Natural killer cell treated with Interleukin-12 subunit alpha and Interleukin-12 subunit beta and Interleukin-15 and Interleukin-18, amount 100 ng/mL, for 72 hours (primary cell): ENCODE measurements around the gene BTG4. TPM values are rescaled to one million over a fixed set of nuclear protein-coding genes. Genes with fewer than 3 reads are reported as not detected.

Experiments
- ATAC-seq, 2 donors: fragments of 150-1000 bp; cut with Tn5 transposase in 1 of 2; sonication (Bioruptor Pico), chemical (Tn5 transposase) in 1 of 2; 2 replicates each; pipeline ENCODE4 v1.10.0; 2021
- DNase-seq: peaks from one replicate; pipeline ENCODE4 v3.0.0; 2022; ENCODE audit warnings: low spot score
- H3K27ac Mint-ChIP-seq, 2 donors: 1 replicate in 1 of 2; 2 replicates in 1 of 2; pipeline ENCODE4 v1.8.0; 2022; ENCODE audit warnings: mixed read lengths in 2 of 2, mild to moderate bottlenecking in 1 of 2, moderate library complexity in 1 of 2
- H3K27me3 Mint-ChIP-seq, 2 donors: 1 replicate in 1 of 2; 2 replicates in 1 of 2; pipeline ENCODE4 v1.8.0; 2022; ENCODE audit warnings: mixed read lengths in 2 of 2
- H3K36me3 Mint-ChIP-seq: one replicate; pipeline ENCODE4 v1.8.0; 2022; ENCODE audit warnings: mixed read lengths
- H3K4me1 Mint-ChIP-seq, 2 donors: 1 replicate in 1 of 2; 2 replicates in 1 of 2; pipeline ENCODE4 v1.8.0; 2022; ENCODE audit warnings: low read depth in 2 of 2, mixed read lengths in 2 of 2, mild to moderate bottlenecking in 1 of 2
- H3K4me3 Mint-ChIP-seq: one replicate; pipeline ENCODE4 v1.8.0; 2022; ENCODE audit warnings: mixed read lengths
- H3K9me3 Mint-ChIP-seq: 2 replicates; pipeline ENCODE4 v1.8.0; 2022; ENCODE audit warnings: mixed read lengths
- total RNA-seq, 2 donors: library from RNA; stranded (reverse); gene quantifications; one replicate each; pipeline ENCODE4 v1.2.3, GENCODE V29; 2022

BTG4 gene
- total RNA-seq, 2 donors from 2014 or later = not detected

DNA sequence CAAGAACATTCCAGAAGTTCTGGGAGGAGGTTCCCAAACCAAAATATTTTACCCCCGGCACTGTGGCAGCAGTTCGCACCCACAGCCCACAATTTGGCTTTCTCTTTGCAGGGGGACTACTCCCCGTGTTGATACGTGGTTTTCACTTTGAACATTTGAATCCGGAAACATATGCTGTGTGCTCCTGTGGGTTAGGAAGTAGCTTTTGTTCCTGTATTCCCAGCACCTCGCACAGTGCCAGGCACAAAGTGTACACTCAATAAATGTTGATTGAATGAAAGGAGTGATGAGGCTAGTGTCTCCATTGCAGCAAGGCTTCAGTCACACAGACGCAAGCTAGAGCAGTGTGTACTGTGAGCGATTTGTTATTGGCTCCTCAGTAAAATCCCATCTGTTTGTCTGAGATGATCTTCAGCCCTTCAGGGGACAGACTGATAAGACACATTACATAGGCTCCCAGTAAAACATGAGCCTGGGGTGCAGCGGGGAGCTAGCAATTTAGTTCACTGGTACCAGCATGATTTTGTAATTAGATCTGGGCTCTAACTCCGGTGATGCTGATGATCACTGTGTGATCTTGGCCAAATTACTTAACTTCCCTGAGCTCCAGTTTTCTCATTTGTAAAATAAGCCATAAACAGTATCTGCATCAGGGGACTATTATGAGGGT lies 30.6 kb upstream of the BTG4 start:
- Mint-ChIP-seq H3K36me3 (no peaks in the 10 kb centered on the region), H3K4me3 (peak overlapping the region; percentile 59), H3K27me3 (peaks cover 52 to 68% of the 10 kb centered on the region in 2 donors), H3K4me1 (peaks cover 22 to 24% of the 10 kb centered on the region in 2 donors), H3K27ac (no peak overlapping the region), H3K9me3 (no peaks in the 10 kb centered on the region)
- no peak for ATAC-seq
- DNase-seq = peak; percentile 63

GRCh38 chr11:111541254-111542061 lies 29.3 kb upstream of the BTG4 start:
- Mint-ChIP-seq H3K27me3 (peaks cover 51 to 72% of the 10 kb centered on the region in 2 donors), H3K9me3 (no peaks in the 10 kb centered on the region), H3K4me1 (peaks cover 22 to 24% of the 10 kb centered on the region in 2 donors), H3K4me3 (peak overlapping the region; percentile 74), H3K27ac (no peak overlapping the region), H3K36me3 (no peaks in the 10 kb centered on the region)
- no peak for DNase-seq
- ATAC-seq = peak in 1 of 2 donors; percentile 38

- ATAC-seq (no peak), DNase-seq (no peak)
- Mint-ChIP-seq H3K27ac (no peak overlapping the region), H3K27me3 (peaks cover 45 to 77% of the 10 kb centered on the region in 2 donors), H3K4me3 (peak overlapping the region; percentile 74), H3K4me1 (peaks cover 22 to 24% of the 10 kb centered on the region in 2 donors), H3K9me3 (no peaks in the 10 kb centered on the region), H3K36me3 (no peaks in the 10 kb centered on the region)
Observed at GRCh38 chr11:111540937-111541253, 28.7 kb upstream of the BTG4 start.

DNA sequence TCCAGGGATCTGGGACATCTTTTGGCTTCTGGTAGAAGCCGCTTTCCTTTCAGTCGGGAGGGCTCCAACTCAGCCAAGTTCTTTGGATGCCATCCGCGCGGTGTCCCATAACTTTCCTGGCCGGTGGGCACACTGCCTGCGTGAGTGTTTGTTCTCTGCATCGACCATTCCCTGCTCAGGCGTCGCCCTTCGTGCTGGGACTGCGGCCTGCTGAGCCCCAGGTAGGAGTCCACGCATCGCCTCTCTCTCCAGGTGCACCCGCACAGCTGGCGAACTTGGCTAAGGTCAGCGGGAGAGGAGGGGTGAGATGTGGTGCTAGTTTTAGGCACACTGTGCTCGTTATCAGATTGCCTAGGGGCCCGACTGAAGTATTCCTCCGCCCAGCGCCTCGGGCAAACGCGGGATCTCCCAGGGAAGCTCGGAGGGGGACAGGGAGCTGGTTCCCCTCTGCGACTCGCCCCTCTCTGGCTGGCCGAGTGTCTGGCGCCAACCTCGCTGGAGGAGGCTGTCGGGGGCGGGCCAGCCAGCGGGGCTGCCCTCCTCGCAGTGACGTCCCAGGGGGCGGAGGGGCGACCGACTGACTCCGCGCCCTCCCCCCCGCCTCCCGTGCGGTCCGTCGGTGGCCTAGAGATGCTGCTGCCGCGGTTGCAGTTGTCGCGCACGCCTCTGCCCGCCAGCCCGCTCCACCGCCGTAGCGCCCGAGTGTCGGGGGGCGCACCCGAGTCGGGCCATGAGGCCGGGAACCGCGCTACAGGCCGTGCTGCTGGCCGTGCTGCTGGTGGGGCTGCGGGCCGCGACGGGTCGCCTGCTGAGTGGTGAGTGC lies 28.1 kb upstream of the BTG4 start, which contains the start of gene LAYN:
LAYN (plus strand) TSS at position 607 of the 823 bp plus-strand sequence; CDS start at position 731, 124 bp downstream.
- H3K4me3 Mint-ChIP-seq = peak within 1 kb of the TSS; percentile 74
- H3K27ac Mint-ChIP-seq = peak within 1 kb of the TSS in 1 of 2 donors; percentile 11
- no peaks in the 10 kb centered on the region for H3K9me3 Mint-ChIP-seq
- ATAC-seq (peak; percentile 50 to 57), DNase-seq (peak; percentile 68)
- H3K4me1 Mint-ChIP-seq = peaks cover 22 to 24% of the 10 kb centered on the region in 2 donors
- H3K36me3 Mint-ChIP-seq = no peaks in the 10 kb centered on the region
- peaks cover 44 to 75% of the 10 kb centered on the region in 2 donors for H3K27me3 Mint-ChIP-seq

DNA sequence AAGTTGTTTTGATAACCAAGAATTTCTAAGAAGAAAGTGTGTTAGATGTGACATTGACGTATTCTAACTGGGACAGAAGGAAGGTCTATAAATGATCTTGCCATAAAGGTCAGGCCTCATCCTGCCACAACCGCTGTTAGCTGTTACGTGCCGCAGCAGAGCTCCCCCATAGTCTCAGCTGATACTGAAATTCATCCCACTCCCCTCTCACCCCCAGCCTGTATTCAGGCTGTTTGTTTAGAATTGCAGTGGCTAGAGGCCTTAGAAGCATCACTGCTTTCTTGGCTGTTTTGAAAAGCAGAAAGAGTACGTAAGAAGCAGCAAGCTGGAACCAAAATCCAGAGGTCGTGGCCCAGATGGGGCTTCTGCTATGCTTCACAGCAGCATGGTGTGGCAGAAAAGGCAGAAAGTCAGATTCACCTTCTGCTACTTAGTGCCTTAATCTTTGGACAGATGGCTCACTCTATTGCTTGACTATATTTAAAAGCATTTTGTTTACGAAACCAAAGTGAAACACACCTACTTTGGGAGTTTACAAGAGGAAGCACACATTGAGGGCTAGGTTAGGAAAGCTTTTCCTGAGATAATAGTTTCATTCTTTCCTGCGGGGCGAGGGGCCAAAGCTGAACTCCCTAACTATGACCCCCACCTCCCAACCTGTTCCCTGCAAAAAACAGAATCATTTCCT lies 27.4 kb upstream of the BTG4 start:
- peak overlapping the region in 1 of 2 donors; percentile 11 for H3K27ac Mint-ChIP-seq
- no peak for ATAC-seq
- H3K27me3 Mint-ChIP-seq = peaks cover 44 to 75% of the 10 kb centered on the region in 2 donors
- DNase-seq = no peak
- no peaks in the 10 kb centered on the region for H3K9me3 Mint-ChIP-seq
- no peaks in the 10 kb centered on the region for H3K36me3 Mint-ChIP-seq
- peaks cover 22 to 24% of the 10 kb centered on the region in 2 donors for H3K4me1 Mint-ChIP-seq
- H3K4me3 Mint-ChIP-seq = peak overlapping the region; percentile 22

- peaks cover 22 to 24% of the 10 kb centered on the region in 2 donors for H3K4me1 Mint-ChIP-seq
- ATAC-seq = peak; percentile 69 to 78
Observed at GRCh38 chr11:111538407-111539114, 26.4 kb upstream of the BTG4 start.

DNA sequence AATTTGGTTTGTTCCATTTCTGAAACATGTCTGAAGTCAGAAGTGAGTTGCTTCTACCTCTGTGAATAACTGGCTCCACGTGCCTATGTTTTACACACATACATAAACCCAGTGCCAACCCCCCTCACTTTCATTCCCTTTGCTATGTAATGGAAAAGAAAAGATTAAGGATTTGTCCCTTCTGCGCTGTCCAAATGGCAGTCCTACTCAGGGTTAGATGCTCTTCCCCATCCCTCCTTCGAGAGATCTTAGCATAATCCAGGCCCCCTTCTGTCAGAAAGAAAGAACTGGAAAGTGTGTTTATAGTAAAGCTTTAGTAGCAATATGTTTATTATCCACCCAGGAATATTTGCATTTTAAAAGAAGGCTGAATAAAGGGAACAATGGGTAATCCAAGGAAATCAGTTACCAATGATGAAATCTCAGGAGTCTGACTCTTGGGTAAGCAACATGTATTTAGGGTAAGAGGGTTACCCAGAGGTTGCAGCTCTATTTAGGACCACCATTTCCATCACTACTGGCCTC lies 25.2 kb upstream of the BTG4 start:
- DNase-seq = no peak
- no peaks in the 10 kb centered on the region for H3K9me3 Mint-ChIP-seq
- ATAC-seq = no peak
- no peak overlapping the region for H3K27ac Mint-ChIP-seq
- H3K4me1 Mint-ChIP-seq = peaks cover 17 to 20% of the 10 kb centered on the region in 2 donors
- no peak overlapping the region for H3K4me3 Mint-ChIP-seq
- peaks cover 41 to 68% of the 10 kb centered on the region in 2 donors for H3K27me3 Mint-ChIP-seq
- no peaks in the 10 kb centered on the region for H3K36me3 Mint-ChIP-seq

More at GRCh38 chr11:111538407-111539114, 26.4 kb upstream of the BTG4 start:
- no peak for DNase-seq
- no peaks in the 10 kb centered on the region for H3K36me3 Mint-ChIP-seq
- H3K9me3 Mint-ChIP-seq = no peaks in the 10 kb centered on the region
- H3K27ac Mint-ChIP-seq = peak overlapping the region in 1 of 2 donors; percentile 11
- peaks cover 44 to 75% of the 10 kb centered on the region in 2 donors for H3K27me3 Mint-ChIP-seq
- peak overlapping the region; percentile 20 for H3K4me3 Mint-ChIP-seq

DNA sequence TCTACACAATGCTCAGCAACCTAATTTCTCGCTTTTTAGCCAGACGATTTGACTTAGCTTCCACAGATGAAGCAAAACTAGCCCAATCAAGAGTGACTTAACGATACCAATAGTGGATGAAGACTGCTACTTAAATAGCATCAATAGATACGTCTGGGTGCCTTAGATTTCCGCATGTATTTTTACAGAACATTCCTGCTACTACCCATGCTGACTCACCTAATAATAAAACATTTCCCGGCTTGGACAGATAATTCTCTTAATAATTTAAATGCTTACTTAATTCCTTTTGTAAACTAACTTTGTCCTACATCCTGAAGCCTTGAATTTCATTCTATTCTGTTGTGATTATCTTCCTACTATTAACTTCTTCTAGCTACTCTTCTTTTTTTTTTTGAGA lies 23.1 kb upstream of the BTG4 start:
- Mint-ChIP-seq H3K4me3 (no peak overlapping the region), H3K4me1 (peaks cover 12 to 17% of the 10 kb centered on the region in 2 donors), H3K9me3 (no peaks in the 10 kb centered on the region), H3K27ac (no peak overlapping the region), H3K27me3 (peaks cover 40 to 61% of the 10 kb centered on the region in 2 donors), H3K36me3 (no peaks in the 10 kb centered on the region)
- no peak for ATAC-seq
- DNase-seq = no peak

DNA sequence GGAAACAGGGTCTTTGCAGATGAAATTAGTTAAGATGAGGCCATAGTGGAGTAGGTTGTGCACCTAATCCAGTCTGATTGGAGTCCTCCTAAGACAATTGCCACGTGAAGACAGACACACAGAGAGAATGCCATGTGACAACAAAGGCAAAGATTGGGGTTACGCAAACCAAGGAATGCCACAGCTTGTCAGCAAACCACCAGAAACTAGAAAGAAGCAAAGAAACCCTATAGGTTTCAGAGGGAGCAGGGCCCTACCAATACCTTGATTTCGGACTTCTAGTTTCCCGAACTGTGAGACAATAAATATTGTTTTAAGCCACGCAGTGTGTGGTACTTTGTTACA lies 20.2 kb upstream of the BTG4 start:
- Mint-ChIP-seq H3K4me1 (peaks cover 6 to 7% of the 10 kb centered on the region in 2 donors), H3K9me3 (no peaks in the 10 kb centered on the region), H3K36me3 (no peaks in the 10 kb centered on the region), H3K27me3 (peaks cover 24 to 47% of the 10 kb centered on the region in 2 donors), H3K4me3 (no peak overlapping the region), H3K27ac (no peak overlapping the region)
- ATAC-seq = no peak
- no peak for DNase-seq

DNA sequence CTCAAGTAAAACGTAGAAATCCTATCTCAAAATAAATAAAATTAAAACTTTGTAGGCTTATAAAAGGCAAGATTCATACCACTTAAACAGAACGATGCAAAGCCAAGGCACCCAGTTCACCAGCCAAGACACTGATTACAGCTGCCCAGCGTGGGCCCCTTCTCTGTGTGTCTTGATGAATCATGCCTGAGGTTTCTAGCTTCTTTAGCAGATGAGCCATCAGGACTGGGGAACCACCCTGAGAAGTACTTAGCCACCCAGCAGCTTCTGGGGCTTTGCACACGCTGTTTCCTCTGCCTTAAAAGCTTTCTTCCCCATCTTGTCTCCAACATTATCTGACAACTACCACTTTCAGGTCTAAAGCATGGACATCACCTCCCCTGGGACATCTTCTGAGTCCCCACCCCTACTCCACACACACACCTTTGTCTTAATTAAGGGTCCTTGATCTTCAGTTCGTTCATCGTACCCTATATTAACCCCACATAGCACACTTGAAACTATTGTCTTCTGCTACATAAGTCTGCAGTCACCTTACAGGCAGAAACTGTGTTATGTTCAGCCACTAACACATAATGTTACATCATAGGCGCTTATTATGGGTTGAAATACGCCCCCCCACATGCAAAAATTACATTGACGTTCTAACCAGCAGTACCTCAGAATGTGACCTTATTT lies 19.6 kb upstream of the BTG4 start:
- DNase-seq = no peak
- Mint-ChIP-seq H3K27me3 (peaks cover 22 to 42% of the 10 kb centered on the region in 2 donors), H3K4me1 (peaks cover 6 to 7% of the 10 kb centered on the region in 2 donors), H3K4me3 (no peak overlapping the region), H3K9me3 (no peaks in the 10 kb centered on the region), H3K27ac (no peak overlapping the region), H3K36me3 (no peaks in the 10 kb centered on the region)
- ATAC-seq = peak; percentile 85 to 97

DNA sequence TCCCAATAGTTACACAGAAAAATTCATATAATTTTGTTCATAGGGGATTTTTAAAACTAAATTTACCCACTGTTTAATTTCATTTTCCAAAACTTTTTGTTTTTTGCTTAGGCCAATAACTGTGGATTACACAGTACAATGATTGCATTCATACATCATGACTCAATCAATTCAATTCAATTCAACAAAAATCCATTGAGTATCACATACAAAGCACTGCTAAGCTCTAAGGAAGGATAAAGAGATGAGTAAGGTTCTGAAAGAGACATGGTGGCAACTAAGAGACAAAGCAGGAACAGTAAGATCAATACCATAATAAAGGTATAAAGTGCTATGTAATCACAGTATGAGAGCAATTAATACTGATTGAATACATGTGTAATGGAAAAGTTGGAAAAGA lies 18.9 kb upstream of the BTG4 start:
- Mint-ChIP-seq H3K36me3 (no peaks in the 10 kb centered on the region), H3K4me3 (no peak overlapping the region), H3K27ac (no peak overlapping the region), H3K27me3 (peaks cover 27 to 40% of the 10 kb centered on the region in 2 donors), H3K9me3 (no peaks in the 10 kb centered on the region), H3K4me1 (peaks cover 9 to 11% of the 10 kb centered on the region in 2 donors)
- DNase-seq (no peak), ATAC-seq (no peak)

GRCh38 chr11:111530091-111530490 lies 17.9 kb upstream of the BTG4 start:
- Mint-ChIP-seq H3K27me3 (peaks cover 29 to 41% of the 10 kb centered on the region in 2 donors), H3K9me3 (no peaks in the 10 kb centered on the region), H3K36me3 (no peaks in the 10 kb centered on the region), H3K4me3 (no peak overlapping the region), H3K4me1 (peaks cover 9 to 16% of the 10 kb centered on the region in 2 donors), H3K27ac (no peak overlapping the region)
- no peak for DNase-seq
- no peak for ATAC-seq
